Measurements from ENCODE around the gene PLAU. TPM values are rescaled to one million over a fixed set of nuclear protein-coding genes. Genes with fewer than 3 reads are reported as not detected.
"Not testable (repeated sequence)": the region's sequence is repeated elsewhere in the genome, so short reads cannot be mapped to it uniquely, and the experiment has no call there.

Gene PLAU
- total and polyA plus RNA-seq, 9 of the 15 experiments (the other 6 are each of a cell fraction or from before 2014, with no cell fraction given), result 2.1 to 16.9 (median 3.3) TPM

DNA sequence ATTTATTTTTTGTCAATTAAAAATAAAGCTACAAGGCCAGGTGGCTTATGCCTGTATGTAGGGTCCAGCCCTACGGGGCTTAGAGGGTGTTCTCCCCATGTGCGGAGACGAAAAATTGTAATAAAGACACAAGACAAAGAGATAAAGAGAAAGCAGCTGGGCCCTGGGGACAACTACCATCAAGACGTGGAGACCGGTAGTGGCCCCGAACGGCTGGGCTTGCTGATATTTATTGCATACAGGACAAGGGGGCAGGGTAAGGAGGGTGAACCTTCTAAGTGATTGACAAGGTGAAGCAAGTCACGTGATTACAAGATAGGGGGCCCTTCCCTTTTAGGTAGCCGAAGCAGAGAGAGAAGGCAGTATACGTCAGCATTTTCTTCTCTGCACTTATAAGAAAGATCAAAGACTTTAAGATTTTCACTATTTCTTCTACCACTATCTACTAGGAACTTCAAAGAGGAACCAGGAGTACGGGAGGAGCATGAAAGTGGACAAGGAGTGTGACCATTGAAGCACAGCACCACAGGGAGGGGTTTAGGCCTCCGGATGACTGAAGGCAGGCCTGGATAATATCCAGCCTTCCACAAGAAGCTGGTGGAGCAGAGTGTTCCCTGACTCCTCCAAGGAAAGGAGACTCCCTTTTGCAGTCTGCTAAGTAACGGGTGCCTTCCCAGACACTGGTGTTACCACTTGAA lies 19.8 kb downstream of the PLAU start (continued):
- TF ChIP-seq NCOR1 (IDR thresholded peaks at IDR 0.05) (peak; percentile 84), ATF1 (tag; IDR thresholded peaks at IDR 0.05) (peak; percentile 64; the same call in 1 of the 2 replicates), CTBP1 (IDR thresholded peaks at IDR 0.05; ENCODE audit: borderline replicate concordance) (peak; percentile 34; the same call in 1 of the 2 replicates), NONO (IDR thresholded peaks at IDR 0.05; ENCODE audit: low read depth in 2 of 2, low read length in 1 of 2) (peak; percentile 6 to 75; a peak in 3 of 4 replicates), CC2D1A (IDR thresholded peaks at IDR 0.05) (peak; percentile 18; the same call in 1 of the 2 replicates), TCF7 (IDR thresholded peaks at IDR 0.05; ENCODE audit: borderline replicate concordance) (peak; percentile 79; the same call in 1 of the 2 replicates), SMARCE1 (IDR thresholded peaks at IDR 0.05) (peak; percentile 68), ZBTB17 (CRISPR knock-in tag; IDR thresholded peaks at IDR 0.05) (peak; percentile 41; the same call in 1 of the 2 replicates), LEF1 (IDR thresholded peaks at IDR 0.05) (peak; percentile 96), DIDO1 (tag; IDR thresholded peaks at IDR 0.05; ENCODE audit: low read depth) (peak; percentile 53; the same call in 1 of the 2 replicates), TAL1 (IDR thresholded peaks at IDR 0.05) (peak; percentile 71; the same call in 1 of the 2 replicates), PHF8 (IDR thresholded peaks at IDR 0.05; ENCODE audit: borderline replicate concordance, low read length) (peak; percentile 35; the same call in 1 of the 2 replicates), HIVEP1 (CRISPR knock-in tag; IDR thresholded peaks at IDR 0.05) (peak; percentile 39; the same call in 1 of the 2 replicates), KLF6 (CRISPR knock-in tag; IDR thresholded peaks at IDR 0.05; ENCODE audit: borderline replicate concordance) (peak; percentile 46; the same call in 1 of the 2 replicates), POLR2B (IDR thresholded peaks at IDR 0.05; ENCODE audit: low read depth, partially characterized antibody) (peak; percentile 80), TEAD1 (CRISPR knock-in tag; IDR thresholded peaks at IDR 0.05) (peak in 1 of 2 experiments; percentile 42; a peak in 1 of 4 replicates), SMAD1 (IDR thresholded peaks at IDR 0.05; ENCODE audit: low read depth, low read length, partially characterized antibody) (peak; percentile 35), ETV5 (CRISPR knock-in tag; IDR thresholded peaks at IDR 0.05; ENCODE audit: low read depth) (peak; percentile 50; the same call in 1 of the 2 replicates), MEF2D (tag; conservative IDR thresholded peaks at IDR 0.05; ENCODE audit: low read depth) (0 out of 2 replicates have a peak, but pooled peaks have one; percentile 34)
- TF ChIP-seq ATF1 (CRISPR knock-in tag; IDR thresholded peaks at IDR 0.05), result not testable (repeated sequence)
- TF ChIP-seq, protein P1, sequence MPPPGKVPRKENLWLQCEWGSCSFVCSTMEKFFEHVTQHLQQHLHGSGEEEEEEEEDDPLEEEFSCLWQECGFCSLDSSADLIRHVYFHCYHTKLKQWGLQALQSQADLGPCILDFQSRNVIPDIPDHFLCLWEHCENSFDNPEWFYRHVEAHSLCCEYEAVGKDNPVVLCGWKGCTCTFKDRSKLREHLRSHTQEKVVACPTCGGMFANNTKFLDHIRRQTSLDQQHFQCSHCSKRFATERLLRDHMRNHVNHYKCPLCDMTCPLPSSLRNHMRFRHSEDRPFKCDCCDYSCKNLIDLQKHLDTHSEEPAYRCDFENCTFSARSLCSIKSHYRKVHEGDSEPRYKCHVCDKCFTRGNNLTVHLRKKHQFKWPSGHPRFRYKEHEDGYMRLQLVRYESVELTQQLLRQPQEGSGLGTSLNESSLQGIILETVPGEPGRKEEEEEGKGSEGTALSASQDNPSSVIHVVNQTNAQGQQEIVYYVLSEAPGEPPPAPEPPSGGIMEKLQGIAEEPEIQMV (tag; conservative IDR thresholded peaks at IDR 0.05; ENCODE audit: low read depth), result peak; percentile 2; the same call in 1 of the 2 replicates
- TF ChIP-seq, protein P2, sequence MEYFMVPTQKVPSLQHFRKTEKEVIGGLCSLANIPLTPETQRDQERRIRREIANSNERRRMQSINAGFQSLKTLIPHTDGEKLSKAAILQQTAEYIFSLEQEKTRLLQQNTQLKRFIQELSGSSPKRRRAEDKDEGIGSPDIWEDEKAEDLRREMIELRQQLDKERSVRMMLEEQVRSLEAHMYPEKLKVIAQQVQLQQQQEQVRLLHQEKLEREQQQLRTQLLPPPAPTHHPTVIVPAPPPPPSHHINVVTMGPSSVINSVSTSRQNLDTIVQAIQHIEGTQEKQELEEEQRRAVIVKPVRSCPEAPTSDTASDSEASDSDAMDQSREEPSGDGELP (CRISPR knock-in tag; IDR thresholded peaks at IDR 0.05; ENCODE audit: borderline replicate concordance), result peak; percentile 91
- TF ChIP-seq, protein P3, sequence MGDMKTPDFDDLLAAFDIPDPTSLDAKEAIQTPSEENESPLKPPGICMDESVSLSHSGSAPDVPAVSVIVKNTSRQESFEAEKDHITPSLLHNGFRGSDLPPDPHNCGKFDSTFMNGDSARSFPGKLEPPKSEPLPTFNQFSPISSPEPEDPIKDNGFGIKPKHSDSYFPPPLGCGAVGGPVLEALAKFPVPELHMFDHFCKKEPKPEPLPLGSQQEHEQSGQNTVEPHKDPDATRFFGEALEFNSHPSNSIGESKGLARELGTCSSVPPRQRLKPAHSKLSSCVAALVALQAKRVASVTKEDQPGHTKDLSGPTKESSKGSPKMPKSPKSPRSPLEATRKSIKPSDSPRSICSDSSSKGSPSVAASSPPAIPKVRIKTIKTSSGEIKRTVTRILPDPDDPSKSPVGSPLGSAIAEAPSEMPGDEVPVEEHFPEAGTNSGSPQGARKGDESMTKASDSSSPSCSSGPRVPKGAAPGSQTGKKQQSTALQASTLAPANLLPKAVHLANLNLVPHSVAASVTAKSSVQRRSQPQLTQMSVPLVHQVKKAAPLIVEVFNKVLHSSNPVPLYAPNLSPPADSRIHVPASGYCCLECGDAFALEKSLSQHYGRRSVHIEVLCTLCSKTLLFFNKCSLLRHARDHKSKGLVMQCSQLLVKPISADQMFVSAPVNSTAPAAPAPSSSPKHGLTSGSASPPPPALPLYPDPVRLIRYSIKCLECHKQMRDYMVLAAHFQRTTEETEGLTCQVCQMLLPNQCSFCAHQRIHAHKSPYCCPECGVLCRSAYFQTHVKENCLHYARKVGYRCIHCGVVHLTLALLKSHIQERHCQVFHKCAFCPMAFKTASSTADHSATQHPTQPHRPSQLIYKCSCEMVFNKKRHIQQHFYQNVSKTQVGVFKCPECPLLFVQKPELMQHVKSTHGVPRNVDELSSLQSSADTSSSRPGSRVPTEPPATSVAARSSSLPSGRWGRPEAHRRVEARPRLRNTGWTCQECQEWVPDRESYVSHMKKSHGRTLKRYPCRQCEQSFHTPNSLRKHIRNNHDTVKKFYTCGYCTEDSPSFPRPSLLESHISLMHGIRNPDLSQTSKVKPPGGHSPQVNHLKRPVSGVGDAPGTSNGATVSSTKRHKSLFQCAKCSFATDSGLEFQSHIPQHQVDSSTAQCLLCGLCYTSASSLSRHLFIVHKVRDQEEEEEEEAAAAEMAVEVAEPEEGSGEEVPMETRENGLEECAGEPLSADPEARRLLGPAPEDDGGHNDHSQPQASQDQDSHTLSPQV (IDR thresholded peaks at IDR 0.05), result peak; percentile 92

Measured in K562 (cell line).